HUDEP-2 (cell line): ENCODE results near the gene LOXL3.
A peak's percentile ranks its signal among the peaks of the same experiment; 100 is the strongest.

ENCODE experiments used
- DNase-seq, 76 experiments: peaks; one replicate each; lab custom pipeline; 2025; ENCODE audit not compliant: unreplicated experiment in 76 of 76; lab: John Stamatoyannopoulos, UW

LOXL3 gene, protein sequence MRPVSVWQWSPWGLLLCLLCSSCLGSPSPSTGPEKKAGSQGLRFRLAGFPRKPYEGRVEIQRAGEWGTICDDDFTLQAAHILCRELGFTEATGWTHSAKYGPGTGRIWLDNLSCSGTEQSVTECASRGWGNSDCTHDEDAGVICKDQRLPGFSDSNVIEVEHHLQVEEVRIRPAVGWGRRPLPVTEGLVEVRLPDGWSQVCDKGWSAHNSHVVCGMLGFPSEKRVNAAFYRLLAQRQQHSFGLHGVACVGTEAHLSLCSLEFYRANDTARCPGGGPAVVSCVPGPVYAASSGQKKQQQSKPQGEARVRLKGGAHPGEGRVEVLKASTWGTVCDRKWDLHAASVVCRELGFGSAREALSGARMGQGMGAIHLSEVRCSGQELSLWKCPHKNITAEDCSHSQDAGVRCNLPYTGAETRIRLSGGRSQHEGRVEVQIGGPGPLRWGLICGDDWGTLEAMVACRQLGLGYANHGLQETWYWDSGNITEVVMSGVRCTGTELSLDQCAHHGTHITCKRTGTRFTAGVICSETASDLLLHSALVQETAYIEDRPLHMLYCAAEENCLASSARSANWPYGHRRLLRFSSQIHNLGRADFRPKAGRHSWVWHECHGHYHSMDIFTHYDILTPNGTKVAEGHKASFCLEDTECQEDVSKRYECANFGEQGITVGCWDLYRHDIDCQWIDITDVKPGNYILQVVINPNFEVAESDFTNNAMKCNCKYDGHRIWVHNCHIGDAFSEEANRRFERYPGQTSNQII

DNA sequence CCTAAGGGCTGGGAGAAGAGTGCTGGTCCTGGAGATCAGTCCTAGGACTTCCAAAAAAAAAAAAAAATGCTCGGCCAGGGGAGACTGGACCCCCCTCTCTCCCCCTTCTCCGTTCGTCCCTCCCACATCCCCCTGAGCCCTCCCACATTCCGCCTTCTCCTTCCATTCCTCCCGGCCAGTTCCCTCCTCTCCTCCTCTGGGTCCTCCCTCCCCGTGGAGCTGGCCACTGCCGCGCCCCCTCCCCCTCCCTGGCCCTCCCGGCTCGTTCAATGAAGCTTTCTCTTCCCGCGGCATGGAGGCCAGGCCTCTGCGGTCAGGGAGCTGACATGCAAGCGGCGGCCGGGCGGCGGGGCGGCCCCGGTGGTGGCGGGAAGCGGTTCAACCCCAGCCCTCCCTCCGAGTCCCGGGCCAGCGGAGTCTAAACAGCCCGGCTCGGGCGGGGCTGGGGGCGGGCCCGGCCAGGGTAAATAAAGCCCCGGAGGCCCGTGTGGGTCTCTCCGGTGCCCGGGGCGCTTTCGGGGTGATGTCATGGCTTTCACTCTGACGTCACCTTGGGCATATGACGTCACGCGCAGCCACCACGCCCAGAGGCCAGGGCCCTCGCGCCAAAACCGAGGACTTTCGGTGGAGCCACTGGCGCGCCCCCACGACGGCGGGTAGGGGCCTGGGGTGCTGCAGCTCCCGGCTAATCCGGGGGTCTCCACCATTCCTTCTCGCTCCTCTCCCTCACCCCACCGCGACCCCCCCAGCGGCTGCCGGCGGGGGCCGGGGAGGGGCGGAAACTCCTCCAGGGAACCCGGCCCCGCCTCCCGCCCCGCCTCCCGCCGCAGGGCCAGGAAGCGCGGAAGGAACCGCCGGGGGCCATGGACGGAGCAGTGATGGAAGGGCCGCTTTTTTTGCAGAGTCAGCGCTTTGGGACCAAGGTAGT, at the start of gene LOXL3, which contains the start of gene DOK1:
TSS of gene LOXL3 (minus strand) at position 51 of the 928 bp plus-strand sequence. CDS start 1,308 bp downstream, outside the sequence.
TSS of gene DOK1 (plus strand) at position 829 of the 928 bp plus-strand sequence. CDS start at position 864, 35 bp downstream.
- peak in 62 of 76 experiments; percentile 8 to 82 (median 61) for DNase-seq

DNA sequence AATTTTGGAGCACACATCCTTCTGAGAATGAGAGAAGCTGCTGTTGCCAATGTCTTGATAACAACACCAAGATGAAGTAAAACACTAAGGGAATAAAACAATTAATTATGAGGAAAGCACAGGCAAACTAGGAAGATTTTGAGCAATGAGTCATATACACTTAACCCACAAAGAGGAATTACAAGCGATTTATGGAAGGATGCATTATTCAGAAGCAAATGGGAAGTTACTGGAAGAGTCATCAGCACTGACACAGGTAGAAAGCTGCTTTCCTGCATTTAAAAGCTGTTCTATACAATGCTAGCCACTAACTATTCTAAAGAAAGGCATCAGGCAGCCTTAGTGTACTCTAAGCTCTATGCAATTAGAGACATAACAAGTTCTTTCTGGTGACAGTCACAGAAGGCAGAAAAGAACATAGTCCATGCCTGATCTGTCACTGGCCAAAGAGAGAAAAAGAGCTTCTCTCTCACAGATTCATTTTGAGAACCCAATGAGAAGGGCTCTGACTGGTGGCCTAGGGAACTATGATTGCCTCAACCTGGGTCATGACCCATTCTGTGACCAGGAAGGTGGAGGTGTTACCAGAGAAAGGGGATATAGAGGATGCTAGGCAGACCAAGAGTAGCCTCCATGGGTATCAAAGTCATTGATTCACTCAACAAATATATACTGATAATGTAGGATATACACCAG, 49.0 kb upstream of the LOXL3 start:
- no peak for DNase-seq

DNA sequence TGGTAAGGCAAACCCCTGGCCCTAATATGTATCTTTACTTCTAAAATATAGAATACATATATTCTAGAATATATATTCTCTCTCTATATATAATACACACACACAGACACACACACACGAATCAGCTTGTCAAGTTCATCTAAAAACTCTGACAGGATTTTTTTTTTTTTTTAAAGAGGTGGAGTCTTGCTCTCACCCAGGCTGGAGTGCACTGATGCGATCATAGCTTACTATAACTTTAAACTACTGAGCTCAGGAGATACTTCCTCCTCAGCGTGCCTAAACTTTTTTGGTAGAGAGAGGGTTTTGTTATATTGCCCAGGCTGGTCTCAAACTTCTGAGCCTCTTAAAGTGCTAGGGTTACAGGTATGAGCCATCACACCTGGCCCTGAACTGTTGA, 45.9 kb upstream of the LOXL3 start:
- DNase-seq, result no peak

DNA sequence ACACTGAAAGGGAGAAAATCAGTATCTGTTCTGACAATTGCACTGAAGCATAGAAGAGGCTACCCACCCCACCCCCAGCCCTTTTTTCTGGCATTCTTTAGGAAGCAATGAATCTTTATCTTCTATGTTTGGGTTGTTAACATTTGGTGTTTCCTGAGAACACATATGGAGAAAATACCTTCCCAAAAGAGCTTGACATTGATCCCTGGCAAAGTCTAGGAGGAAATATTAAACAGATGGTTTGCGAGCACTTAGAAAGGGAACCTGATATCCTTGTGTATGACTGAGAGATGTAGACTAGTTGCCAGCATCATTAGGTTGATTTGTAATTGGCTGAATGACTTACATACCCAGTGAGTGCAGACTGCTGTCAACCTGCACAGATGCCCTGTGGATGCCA, 43.7 kb upstream of the LOXL3 start:
- no peak for DNase-seq

DNA sequence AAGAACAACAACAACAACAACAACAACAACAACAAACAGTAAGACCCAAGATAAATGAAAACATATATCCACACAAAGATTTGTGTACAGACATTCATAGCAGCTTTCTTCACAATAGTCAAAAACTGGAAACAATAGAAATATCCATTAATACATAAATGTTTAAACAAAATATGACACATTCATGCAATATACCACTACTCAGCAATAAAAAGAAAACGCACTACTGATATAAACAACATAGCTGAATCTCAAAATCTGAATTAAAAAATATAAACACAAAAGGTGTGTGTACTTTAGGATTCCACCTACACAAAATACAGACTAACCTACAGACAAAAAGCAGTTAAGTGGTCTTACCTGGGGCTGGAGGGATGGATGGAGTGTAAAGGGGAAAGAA, 42.8 kb upstream of the LOXL3 start:
- no peak for DNase-seq

DNA sequence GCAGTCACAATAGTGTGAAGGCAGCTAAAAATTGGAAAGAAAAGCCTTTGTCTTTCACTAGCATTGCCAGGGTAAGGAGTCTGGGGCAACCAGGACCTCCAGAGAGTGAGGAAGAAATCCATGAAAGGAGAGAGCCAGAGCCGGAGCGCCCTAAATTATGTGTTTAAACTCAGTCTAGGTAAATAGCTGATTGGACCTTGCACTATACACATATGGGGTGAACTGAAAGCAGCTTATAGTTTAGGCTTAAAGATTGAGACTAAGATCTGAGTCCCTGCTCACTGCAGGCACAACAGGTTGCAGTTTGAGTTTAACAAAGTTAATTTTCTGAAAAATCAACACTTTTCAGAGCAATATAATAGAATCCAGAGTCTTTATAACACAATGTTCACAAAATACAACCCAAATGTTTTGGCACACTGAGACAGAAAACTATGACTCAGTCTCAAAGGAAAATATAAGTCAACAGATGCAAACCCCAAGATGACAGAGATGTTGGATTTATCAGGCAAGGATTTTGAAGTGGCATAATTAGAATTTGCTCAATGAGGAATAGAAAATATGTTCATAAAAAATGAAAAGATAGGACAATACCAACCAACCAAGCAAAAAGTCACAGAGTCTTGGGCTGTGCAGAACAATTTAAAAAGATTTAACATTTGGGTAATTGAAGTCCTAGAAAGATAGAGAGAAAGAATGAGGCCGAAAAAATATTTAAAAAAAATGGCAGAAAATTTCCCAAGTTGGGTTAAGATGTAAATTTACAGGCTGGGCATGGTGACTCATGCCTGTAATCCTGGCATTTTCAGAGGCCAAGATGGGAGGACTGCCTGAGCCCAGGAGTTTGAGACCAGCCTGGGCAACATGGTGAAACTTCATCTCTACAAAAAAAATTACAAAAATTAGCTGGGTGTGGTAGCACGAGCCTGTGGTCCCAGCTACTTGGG, 40.4 kb upstream of the LOXL3 start:
- DNase-seq, result no peak

DNA sequence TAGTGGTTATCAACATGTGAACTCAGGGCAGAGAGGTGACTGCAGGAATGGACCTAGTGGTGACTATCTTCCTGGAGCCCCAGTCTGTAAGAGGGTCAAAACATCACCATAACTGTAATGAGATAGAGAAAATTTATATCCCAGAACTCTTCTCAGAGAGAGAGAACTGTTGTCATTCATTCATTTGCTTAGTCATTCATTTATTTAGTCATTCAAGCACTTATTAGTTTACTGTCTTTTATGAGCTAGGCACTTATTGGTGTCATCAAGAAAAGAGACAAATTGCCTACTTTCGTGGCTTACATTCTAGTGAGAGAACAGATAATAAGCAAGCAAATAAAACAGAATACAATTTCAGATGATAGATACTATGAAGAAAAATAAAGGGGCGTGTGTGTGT, 34.9 kb upstream of the LOXL3 start:
- no peak for DNase-seq

DNA sequence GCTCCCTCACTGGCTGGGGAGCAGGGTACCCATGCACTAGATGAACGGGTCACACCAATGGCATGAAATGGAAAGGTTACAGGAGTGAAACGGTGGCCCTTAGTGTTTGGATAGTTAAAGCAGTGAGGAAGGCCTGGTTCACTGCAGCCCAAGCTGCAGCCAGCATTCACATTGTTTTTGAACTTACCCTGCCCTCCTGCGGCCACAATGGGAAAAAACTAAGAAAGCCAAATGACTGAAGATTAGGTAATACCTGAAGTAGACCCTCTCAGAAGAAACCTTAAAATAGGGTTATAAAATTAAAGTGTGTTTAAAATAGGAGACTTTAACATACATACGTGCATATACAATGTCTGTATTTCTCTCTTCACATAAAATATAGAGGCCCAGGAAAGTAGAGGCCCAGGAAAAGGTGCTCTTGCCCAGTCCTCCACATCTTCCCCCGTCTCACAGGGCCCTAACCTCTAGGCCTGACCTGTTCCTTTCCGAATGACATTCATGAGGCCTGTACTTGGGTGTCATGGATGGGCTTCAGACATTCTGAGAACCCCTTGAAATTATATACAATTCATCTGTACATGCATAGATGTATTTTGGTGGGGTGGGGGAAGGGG, 34.0 kb upstream of the LOXL3 start:
- peak in 55 of 76 experiments; percentile 2 to 70 (median 36) for DNase-seq

DNA sequence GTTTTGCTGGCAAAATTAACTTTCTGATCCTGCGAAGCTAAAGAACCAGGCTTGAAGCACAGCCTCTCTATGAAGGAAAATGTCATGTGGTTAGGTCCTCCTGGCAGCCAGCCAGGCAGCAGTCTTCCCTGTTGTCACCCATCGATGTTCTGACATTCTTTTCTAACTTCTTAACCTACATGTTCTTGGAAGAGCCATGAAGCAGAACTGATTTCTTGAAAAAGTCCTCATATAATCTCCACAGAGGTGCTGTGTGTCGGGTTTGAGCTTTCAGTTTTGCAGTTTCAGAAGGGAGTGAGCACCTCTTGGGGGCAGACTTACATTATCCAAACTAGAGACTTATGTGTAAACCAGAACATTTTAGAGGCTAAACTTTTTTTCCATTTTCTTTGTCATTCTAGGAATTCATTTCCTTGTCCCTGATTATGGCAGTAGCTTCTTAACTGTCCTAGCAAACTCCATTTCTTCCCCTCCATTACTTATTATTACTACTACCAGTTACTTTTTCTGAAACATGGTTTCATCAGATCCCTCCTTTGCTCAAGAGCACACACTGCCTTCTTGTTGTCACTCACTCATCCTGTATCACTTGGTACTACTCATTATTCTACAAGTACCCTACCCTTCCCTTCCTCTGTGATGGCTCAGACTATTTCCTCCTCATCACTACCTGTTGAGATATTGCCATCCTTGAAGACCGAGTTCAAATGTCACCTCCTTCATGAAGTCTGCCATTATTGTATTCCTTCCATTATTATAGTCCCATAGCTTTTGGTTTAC, 31.9 kb upstream of the LOXL3 start:
- peak in 11 of 76 experiments; percentile 4 to 17 (median 7) for DNase-seq

DNA sequence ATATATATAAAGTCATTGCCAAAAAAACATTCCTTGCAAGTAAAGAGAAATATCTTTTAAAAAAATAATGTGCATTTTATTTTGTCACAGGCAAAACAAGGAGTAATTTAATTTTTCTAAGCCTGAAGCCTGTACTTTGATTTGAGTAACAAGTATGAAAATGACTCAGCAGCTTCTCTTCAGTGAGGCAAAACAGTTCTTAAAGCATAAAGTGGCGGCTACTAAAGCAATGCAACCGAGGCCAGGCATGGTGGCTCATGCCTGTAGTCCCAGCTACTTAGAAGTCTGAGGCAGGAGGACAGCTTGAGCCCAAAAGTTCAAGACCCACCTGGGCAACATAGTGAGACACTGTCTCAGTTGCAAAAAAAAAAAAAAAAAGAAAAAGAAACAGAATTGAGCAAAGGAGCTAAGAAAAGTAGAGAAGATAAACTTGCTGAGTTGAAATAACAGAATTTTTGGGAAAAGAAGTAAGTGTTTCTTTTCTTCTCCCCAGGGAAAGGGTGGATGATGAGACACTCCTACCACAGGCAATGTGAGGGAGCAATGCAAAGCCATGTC, 30.4 kb upstream of the LOXL3 start:
- DNase-seq, result no peak

DNA sequence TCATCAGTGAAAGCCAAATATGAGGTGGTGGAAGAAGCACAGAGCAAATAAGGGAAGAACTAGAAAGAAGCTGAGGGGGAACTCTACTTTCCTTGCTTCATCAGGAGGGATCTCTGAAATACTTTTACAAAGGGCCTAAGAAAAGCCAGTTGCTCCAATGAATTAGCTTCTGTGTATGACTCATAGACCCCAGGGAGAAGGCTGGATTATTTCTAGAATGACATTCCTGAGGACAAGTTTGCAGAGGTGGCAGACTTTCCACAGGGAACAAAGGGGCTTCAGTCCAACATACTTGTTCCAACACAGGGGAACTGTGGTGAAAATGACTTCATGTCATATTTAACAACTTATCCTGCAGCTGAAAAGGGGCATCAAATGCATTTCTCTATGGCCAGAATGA, 29.8 kb upstream of the LOXL3 start:
- DNase-seq, result no peak

DNA sequence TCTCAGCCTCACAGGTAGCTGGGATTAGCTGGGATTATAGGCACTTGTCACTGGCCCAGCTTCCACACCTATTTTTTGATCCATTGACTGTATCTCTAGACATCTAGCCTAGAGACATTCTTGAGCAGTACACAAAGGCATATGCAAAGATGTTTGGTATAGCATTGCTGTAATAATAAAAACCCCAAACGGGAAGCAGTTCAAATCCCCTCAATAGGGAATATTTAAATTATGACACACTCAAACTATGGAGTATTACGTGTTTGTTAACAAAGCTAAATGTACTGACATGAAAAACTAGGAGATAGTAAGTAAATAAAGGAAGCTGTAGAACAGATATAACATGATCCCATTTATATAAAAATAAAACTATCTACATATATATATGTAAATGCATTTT, 28.4 kb upstream of the LOXL3 start:
- no peak for DNase-seq

DNA sequence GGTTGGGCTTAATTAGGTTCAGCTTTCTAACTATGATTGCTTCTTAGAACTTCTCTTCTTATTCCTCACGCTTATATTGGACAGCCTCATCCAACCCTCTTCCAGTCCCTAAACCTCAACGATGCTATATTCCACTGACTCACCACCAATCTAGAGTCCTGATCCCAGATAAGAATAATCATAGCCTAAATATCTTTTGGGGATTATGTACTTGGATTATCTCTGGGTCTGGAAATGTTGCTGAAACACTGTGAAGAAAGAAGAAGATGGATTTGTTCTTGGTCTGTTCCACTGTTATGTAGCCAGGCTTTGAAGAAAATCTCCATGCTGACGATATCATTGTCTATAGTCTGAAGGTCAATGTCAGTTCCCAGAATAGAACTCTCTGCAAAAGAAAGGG, 27.7 kb upstream of the LOXL3 start:
- no peak for DNase-seq

DNA sequence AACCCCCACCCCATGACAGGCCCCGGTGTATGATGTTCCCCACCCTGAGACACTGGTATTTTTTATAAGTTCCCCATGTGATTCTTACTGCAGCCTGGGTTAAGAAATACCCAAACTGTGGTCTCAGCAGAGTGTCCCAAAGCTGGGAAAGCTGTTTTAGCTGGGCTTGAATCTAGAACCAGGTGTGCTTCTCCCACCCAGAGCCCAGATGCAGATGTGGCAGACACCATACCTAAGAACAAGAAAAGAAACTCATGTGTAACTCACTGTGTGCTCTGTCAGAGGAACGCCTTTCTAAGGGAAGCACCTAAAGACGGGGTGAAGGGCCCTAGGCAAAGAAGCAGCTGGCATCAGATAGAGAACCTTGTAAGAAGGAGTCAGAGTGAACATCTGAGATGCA, 24.7 kb upstream of the LOXL3 start:
- no peak for DNase-seq

DNA sequence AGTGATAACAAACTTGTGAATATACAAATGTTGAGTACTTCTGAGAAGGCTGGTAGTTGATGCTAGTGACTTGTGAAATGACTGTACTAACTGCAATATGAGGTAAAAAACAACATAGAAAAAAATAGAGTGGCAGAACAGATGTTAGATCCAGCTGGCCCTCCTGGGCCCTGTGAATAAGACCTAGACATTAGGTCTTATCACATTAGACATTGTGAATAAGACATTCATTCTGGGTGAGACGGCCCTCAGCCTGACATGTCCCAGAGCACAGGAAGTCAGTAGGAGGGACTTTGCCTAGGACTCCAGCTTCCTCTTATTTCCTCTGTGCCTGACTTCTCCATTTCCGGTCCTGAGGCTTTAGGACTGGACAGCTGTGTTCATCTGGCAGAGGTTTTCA, 23.7 kb upstream of the LOXL3 start:
- peak in 4 of 76 experiments; percentile 6 to 28 (median 14) for DNase-seq

DNA sequence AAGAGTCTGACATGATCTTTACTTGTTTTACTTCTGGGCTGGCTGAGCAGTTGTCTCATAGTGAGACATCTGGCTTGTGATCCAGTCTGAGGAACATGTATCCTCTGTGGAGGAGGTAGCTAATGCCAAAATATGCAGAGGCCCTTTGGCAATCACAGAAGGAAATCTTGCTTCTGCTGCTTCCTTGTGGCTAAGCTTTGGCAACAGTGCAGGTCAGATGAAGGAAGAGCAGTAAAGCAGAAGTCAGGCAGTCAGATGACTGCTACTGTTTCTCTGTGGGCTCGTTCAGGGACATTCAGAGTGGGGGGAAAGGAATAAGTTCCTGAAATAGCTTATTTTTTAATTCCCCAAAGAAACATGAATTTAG, 23.1 kb upstream of the LOXL3 start:
- peak in 8 of 76 experiments; percentile 2 to 37 (median 14) for DNase-seq

DNA sequence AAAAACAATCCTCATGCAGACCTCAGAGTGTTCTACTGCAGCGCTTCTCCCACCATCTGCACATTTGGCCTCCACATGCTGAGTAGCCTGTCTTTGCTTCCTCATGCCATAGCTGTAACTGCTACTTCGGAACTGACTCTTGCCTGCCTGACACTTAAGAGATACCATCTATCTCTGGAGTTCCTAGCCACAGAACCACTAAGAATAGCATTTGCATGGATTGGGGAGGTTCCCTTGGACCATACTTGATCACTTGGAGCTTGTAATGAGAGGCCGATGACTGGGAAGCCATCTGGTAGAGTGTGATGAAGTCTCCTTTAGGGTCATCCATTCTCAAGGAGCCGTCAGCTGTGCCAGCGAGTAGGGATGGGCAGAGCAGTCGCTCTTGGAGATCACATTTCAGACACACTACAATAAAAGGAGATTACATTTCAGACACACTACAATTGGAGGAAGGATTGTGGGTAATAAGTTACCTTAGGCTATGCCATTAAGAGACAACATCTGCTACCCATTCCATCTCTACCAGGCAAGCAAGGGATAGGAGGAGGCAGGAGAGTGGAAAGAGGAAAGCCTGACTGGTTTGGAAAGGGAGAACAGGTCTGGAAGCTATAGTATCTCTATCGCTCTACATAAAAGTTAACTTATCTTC, 22.6 kb upstream of the LOXL3 start:
- no peak for DNase-seq
